Ramos (cell line): ENCODE results near the gene DPY19L3.
"Not testable (repeated sequence)": the region's sequence is repeated elsewhere in the genome, so short reads cannot be mapped to it uniquely, and the experiment has no call there.

Source experiments
- in situ Hi-C: fragments of 300-500 bp; cut with MboI; formaldehyde crosslinking; loops from one replicate; pipeline ENCODE4 v1.14.3; 2022; ENCODE audit warnings: low sequenced_read_pairs; ENCODE audit not compliant: unreplicated experiment

The DPY19L3 gene

GRCh38 chr19:32483574-32483973 lies 78.0 kb downstream of the DPY19L3 start:
- in situ Hi-C loops = no loop called here

- in situ Hi-C loops = no loop called here
Observed at GRCh38 chr19:32489971-32490370, 84.4 kb downstream of the DPY19L3 start.

- in situ Hi-C loops = no loop called here
Observed at GRCh38 chr19:32497391-32497790, 91.8 kb downstream of the DPY19L3 start.

- in situ Hi-C loops = no loop called here
Observed at GRCh38 chr19:32498648-32499200, 93.2 kb downstream of the DPY19L3 start.

- in situ Hi-C loops = not testable (repeated sequence)
Observed at GRCh38 chr19:32512498-32512897, 106.9 kb downstream of the DPY19L3 start.

GRCh38 chr19:32519023-32519422 lies 113.5 kb downstream of the DPY19L3 start:
- in situ Hi-C loops = no loop called here

- in situ Hi-C loops = no loop called here
Observed at GRCh38 chr19:32522967-32523366, 117.4 kb downstream of the DPY19L3 start.

- in situ Hi-C loops = no loop called here
Observed at GRCh38 chr19:32526895-32527294, 121.3 kb downstream of the DPY19L3 start.

GRCh38 chr19:32530773-32531172 lies 125.2 kb downstream of the DPY19L3 start:
- in situ Hi-C loops = no loop called here

GRCh38 chr19:32532233-32532632 lies 126.7 kb downstream of the DPY19L3 start:
- in situ Hi-C loops = no loop called here
